HG02870 (cell line): ENCODE measurements around the gene SPATA33.
"Not testable (repeated sequence)": the region's sequence is repeated elsewhere in the genome, so short reads cannot be mapped to it uniquely, and the experiment has no call there.

ENCODE experiments used
- ATAC-seq: cut with Tn5 transposase; IDR thresholded peaks from one replicate; pipeline ENCODE4 v1.9.1; 2021; ENCODE audit warnings: mild to moderate bottlenecking, moderate library complexity; ENCODE audit not compliant: unreplicated experiment

SPATA33 gene

DNA sequence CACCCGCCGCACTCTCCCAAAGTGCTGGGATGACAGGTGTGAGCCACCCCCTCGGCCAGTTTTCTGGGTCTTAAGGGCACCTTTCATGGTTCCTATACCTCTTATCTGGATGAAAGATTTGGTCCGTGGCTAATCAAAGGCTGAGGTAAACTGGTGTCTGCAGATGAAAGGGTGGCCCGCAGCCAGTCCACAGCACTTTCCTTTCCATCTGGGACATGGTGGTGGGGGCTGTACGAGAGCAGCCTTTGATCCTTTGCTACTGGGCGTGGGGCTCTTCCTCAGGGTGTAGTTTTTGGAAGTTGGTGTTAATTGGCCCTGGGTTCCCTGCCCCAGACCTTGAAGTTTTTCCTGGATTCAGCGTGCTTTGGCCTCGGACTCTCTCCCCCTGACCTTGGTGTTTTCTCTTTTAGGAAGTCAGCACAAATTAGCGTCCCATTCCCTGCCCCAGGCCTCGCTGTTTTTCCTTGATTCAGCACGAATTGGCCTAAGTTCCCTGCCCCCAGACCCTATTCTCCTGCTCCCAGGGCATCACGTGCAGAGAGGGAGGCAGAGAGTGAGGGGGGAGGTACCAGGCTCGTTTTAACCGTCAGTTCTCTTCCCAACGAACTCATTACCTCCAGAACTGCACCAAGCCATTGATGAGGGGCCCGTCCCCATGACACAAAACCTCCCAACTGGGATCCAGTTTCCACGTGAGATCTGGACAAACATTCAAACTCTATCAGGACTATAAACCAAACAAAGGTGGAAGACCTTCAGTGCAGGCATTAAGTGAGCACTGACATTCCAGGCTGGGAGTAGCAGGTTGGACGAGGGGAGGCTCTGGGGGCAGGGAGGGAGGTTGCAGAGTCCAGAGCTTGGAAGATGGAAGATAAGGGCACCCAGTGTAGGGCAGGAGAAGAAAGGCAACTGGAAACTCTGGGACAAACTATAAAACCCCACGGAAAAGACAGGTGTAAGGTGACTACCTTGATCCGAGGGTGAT, 32.6 kb upstream of the SPATA33 start:
- no peak for ATAC-seq

DNA sequence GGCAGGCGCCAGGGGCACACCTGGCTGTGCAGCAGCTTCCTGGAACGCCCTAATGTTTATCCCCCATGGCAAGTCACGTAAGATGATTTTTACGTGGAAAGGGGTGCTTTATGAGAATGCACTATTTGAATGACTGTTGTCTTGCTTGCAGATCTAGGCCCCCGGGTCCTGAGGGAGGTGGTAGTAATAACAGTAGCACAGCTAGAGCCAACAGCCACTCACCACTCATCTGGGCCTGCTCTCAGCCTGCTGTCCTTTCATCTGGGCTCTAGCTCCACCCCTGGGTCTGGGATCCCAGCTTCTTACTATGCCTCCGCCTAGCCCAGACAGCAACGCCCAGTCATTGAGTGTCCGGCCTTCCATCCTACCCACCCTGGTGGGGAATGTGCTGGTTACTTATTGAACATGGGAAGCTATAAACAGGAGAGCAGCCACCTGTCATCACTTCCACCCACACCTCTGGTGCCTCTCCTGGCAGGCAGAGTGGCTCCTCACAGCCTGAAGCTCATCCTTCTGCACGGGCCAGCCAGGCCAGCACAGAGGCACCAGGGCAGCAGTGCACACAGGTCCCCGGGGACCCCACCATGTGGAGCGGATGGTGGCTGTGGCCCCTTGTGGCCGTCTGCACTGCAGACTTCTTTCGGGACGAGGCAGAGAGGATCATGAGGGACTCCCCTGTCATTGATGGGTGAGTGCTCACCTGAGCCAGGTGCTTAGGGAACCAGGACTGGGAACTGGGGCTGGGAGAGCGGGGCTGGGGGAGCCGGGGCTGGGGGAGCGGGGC, 27.6 kb upstream of the SPATA33 start:
- no peak for ATAC-seq

DNA sequence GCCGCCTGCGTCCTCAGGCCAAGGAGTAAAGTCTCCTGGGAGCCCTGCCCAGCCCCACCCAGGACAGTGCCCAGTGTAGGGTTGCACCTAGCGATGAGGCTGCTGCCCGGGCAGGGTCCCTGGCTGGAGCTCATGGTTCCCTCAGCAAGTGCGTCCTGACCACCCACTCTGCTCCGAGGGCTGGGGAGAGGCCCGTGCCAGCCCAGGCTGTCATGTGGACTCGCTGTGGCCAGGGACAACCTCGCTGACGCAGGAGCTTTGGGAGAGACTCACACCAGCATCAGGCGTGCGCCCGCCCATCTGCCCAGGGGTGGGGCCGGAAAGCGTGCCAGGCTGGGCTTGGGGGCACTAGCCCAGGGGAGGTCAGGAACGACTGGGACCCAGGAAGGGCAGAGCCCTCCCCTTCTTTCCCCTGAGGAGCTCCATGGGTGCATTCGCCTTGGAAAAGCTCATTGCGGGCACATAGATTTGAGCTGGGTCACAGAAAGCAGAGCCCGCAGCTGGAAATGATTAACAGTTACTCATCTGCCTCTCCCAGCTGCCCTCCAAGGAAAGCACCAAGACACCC, 24.5 kb upstream of the SPATA33 start:
- ATAC-seq = no peak

DNA sequence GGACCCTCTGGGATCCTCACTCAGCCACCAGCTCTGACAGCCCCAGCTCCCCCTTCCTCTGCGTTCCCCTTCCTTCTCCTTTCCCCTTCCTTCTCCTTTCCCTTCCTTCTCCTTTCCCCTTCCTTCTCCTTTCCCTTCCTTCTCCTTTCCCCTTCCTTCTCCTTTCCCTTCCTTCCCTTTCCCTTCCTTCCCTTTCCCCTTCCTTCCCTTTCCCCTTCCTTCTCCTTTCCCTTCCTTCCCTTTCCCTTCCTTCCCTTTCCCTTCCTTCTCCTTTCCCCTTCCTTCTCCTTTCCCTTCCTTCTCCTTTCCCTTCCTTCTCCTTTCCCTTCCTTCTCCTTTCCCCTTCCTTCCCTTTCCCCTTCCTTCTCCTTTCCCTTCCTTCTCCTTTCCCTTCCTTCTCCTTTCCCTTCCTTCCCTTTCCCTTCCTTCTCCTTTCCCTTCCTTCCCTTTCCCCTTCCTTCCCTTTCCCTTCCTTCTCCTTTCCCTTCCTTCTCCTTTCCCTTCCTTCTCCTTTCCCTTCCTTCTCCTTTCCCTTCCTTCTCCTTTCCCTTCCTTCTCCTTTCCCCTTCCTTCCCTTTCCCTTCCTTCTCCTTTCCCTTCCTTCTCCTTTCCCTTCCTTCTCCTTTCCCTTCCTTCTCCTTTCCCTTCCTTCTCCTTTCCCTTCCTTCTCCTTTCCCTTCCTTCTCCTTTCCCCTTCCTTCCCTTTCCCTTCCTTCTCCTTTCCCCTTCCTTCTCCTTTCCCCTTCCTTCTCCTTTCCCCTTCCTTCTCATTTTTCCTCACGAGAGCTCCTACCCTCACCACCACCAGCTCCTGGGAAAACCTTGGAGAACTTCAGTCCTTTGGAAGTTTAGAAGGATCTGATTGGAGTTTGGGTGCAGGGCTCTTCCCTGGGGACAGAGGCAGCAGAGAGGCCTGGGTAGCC, 22.9 kb upstream of the SPATA33 start:
- ATAC-seq = not testable (repeated sequence)

DNA sequence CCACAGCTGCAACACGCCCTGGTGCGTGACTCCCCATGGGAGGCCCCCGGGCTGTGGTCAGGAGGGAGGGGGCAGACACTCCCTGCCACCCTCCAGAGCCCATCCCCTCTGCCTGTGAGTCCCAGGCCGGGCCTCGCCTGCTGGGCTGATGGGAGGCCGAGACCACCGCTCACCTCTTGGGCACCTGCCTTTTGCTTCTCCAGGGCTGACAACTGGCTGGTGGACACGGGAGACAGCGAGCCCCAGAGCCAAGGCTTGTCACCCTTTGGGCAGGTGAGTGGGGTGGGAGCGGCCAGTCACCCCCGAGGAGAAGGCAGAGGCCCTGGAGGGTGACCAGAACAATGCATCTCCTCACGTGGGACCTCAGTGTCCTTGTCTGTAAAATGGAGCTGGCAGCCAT, 21.0 kb upstream of the SPATA33 start:
- no peak for ATAC-seq

DNA sequence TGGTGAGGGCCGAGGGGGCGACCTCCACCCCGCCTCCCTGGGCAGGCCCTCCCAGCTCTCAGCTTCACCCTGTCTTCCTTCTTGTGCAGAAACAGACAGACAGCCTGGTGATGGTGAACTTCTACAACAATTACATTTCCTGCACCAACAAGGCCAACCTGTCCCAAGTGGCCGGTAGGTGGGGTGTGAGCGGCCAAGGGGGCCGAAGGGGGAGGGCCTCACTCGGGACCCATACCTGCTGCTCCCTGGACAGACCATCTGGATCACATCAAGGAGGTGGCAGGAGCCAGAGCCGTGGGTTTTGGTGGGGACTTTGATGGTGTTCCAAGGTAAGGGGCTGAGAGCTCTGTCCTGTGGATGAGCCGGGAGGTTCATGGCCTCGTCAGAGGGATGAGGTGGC, 20.3 kb upstream of the SPATA33 start:
- ATAC-seq = no peak

DNA sequence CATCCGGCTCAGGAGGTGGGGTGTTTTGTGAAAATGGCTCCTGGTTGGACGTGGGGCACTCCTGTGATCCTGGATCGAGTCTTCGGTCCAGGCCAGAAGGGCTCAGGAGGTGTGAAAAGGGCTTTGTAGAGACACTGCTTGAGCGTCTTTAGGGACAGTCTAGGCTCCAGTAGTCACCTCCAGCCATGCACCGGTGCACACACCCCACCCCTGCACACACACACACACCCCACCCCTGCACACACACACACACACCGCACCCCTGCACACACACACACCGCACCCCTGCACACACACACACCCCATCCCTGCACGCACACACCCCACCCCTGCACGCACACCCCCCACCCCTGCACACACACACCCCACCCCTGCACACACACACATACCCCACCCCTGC, 19.2 kb upstream of the SPATA33 start:
- no peak for ATAC-seq

DNA sequence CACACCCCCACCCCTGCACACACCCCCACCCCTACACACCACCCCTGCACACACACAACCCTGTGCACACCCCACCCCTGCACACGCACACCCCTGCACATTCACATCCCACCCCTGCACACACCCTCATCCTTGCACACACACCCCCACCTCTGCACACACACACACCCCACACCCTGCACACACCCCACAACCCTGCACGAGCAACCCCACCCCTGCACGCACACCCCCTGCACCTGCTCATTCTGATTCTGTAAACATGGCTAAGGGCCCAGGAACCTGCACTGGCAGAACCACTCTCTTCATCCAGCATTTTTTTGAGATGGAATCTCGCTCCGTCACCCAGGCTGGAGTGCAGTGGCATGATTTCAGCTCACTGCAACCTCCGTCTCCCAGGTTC, 18.3 kb upstream of the SPATA33 start:
- no peak for ATAC-seq

DNA sequence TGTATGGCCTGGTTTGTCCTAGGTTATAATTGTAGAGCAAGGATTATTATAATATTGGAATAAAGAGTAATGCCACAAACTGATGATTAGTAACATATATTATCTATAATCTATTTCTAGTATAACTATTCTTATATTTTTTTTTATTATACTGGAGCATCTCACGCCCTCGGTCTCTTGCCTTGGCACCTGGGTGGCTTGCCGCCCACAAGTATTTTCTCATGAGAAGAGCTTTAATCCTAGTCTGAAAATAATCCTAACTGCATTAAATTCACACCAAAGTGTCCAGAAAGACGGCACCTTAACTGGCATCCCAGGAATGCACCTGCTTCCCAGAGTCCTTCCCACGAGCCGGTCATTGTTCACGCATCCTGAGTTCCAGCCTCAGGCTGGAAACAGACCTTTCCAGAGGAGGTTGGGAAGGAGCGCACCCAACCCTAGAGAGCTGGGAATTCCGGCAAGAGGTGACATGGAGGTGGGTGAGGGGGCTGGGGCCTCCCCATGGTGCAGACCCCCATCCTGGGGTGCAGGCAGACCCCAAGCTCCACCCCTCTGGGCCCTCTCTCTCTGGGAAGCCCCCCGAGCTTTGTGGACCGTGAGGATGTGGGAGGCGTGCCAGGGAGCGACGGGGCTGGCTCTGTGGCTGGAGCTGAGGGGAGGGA, 16.0 kb upstream of the SPATA33 start:
- ATAC-seq = no peak

DNA sequence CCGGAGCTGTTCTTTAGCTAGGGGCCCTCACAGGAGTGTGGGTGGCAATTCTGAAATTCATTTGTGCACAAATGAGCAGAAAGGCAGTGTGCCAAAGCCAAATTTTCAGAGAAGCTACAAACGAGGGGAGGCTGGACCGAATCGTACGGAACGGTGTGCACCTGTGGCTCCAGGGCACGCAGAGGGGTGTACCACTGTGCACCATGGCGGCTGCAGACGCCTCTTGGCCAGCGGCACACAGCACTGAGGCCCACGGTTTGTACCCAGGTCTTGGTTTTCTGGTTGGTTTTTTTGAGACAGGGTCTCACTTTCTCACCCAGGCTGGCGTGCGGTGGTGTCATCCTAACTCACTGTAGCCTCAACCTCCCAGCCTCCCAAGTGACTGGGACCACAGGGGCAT, 15.1 kb upstream of the SPATA33 start:
- ATAC-seq = no peak

DNA sequence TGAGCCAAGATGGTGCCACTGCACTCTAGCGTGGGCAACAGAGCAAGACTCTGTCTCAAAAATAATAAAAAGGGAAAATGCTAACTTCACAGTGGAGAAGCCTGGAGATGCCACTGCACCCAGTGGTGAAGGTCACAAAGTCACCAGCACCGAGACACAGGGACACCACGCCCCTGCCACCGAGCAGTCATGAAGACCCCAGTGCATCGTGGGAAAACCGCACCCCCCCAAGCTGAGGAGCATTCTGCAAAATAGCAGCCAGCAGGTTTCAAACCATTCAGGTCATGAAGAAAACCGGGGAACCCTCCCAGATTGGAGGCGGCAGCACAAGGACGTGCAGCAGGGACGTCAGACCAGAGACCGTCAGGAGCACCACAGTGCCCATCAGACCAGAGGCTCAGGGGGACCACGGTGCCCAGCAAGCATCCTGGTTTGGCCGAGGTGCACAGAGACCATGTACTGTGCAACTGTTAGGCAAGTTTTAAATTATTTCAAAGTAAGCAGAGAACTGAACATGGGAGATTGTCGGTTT, 13.8 kb upstream of the SPATA33 start:
- ATAC-seq = no peak

DNA sequence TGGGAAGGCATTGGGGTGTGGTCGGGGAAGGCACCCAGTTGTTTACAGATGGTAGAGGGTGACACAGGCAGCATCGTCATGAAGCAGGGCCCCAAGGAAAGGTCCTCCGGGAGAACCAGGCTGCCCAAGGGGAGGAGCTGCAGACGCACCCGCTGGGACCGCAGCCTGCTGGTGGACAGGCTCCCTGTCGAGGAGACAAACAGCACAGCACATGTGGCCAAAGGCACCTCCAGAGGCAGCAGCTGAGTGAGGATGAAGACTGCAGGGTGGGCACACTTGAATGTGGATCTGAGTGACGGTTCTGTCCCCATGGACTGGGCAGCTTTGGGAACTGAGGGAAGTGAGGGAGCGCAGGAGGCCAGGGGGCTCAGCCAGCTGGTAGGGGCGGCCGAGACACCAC, 12.5 kb upstream of the SPATA33 start:
- ATAC-seq = no peak

DNA sequence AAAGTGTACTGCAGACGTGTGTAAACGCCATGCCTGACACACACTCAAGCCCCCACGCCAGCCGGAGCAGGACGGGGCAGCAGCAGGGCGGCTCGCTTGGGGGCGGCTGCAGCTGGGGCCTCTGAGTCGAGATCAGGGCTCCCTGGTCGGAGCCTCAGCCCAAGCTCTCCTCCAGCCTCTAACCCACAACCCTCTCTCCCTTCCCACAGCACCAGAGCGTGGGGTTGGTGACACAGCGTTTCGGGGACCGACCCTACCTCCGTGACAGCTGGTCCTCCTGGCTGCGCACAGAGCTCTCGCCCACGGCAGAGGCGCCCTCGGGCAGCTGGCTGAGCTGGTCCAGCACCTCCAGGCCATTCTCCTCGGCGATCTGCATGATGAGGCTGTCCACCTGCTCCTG, 11.4 kb upstream of the SPATA33 start:
- no peak for ATAC-seq

DNA sequence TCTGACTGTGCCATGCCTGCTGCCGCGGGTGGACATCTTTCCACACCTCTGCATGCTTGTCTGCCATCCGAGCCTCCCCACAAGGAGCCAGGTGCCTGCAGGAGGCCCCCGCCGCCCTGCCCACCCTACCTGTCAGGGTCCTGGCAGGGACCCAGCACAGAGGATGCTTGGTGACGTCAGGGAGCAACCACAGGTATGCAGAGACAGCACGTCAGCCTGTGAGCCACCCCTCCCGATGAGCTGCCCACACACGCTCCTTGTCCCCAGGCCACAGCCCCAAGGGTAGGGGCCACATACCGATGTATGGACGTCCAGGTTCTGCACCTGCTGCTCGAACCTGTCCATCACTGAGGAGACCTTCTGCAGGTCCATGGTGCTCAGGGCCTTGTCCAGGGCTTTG, 10.7 kb upstream of the SPATA33 start:
- no peak for ATAC-seq

DNA sequence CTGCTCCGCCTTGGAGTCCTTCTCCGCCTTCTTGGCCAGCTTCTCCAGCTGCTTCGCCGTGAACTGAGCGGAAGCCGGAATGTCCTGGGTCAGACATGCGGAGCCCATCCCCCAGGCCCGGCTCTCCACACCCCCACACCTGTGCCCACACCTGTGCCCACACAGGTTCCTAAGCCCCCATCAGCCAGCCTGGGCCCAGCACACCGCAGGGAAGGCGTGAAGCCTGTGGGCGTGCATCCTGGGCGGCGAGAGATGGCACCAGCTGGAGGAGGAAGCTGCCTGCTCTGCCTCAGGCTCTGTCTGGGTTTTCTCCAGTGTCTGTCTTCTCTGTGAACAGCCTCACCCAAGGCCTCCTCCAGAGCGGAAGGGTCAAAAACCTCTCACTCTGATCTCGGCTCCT, 6.1 kb upstream of the SPATA33 start:
- no peak for ATAC-seq

DNA sequence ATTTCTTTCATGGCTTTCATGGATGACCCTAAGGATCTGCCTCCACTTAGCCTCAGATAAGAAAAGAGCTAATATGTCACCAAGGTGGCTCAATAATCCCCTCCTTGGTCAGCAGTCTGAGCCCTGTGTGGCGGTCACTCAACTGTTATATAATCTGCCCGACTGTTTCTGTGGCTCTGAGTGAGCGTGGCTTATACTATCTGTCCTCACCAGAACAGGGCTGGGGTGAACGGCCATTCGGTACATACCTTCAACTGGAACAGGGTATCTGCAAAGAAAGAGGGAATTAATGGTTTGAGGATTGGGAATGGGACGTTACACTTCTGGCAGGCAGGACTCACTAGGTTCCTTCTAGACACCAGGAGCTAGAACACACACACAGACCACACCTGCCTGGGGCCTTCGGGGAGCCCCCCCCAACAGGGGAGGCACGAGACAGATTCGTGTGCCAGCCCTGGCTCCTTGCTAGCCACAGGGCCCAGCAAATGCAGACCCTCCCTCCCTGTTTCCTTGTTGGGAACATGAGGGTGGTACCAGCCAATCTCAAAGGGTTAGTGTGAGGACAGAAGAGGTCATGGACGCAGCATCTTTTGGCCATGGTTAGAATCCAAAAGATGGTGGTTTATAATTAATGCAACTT, 3.9 kb upstream of the SPATA33 start:
- ATAC-seq = no peak

DNA sequence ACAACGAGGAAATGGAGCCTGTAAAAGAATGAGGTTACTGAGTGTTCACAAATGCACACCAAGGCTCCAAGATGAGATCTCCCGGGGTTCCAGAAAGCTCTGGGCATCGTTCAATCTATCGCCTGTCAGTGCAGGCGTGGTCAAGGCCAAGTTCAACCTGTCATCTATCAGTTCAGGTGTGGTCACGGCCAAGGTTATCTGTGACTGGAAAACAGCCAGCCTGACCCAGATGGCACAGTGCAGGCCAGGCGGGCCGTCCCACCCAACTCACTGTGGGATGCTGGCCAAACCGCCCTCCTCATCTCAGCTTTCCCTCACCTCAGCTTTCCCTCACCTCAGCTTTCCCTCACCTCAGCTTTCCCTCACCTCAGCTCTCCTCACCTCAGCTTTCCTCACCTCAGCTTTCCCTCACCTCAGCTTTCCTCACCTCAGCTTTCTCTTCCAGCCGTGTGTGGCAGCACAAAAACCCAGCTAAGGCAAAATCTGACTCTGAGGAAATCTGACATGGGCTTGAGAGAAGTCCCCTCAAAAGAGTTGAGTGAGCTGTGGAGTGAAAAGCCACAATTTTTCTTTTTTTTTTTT, 2.5 kb upstream of the SPATA33 start:
- ATAC-seq = no peak

DNA sequence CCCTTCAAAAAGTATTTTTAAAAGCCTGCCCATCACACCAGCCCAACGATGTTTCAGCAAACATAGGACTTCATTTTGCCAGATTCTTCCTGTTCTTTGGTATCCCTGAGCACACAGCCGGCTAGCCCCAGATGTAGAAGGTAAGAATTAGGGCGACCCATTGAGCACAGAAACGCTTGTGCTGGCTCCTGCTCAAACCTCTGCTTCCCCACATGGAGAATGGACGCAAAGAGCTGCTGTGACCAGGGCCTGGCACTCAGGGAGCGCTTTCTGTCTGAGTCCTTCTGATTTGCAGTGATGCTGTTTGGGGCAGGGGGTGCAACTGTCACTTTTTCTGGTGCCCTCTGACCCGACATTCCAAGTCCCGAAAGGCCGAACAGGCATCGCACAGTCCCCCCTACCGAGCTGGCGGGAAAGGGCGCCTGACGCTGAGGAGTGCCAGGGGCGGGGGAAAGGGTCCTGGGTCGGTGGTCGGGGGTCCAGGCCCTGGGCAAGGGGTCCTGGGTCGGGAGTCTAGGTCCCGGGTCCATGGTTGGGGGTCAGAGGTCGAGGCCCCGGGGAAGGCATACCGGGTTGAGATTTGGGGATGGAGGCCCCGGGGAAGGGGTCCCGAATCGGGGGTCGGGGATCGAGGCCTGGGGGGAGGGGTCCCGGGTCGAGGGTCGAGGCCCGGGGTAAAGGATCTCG, 1.1 kb upstream of the SPATA33 start:
- ATAC-seq = no peak
